Stimulated activated CD8-positive, alpha-beta memory T cell treated with anti-CD3 and anti-CD28 coated beads, Interleukin-15, amount 100 ng/mL, for 1 hour (primary cell): ENCODE measurements around the gene ALDH3B2.
"Not testable (repeated sequence)": the region's sequence is repeated elsewhere in the genome, so short reads cannot be mapped to it uniquely, and the experiment has no call there.

ENCODE experiments used
- DNase-seq: peaks from one replicate; pipeline ENCODE4 v3.0.0-alpha.2; 2020; ENCODE audit warnings: low read depth

Gene ALDH3B2

DNA sequence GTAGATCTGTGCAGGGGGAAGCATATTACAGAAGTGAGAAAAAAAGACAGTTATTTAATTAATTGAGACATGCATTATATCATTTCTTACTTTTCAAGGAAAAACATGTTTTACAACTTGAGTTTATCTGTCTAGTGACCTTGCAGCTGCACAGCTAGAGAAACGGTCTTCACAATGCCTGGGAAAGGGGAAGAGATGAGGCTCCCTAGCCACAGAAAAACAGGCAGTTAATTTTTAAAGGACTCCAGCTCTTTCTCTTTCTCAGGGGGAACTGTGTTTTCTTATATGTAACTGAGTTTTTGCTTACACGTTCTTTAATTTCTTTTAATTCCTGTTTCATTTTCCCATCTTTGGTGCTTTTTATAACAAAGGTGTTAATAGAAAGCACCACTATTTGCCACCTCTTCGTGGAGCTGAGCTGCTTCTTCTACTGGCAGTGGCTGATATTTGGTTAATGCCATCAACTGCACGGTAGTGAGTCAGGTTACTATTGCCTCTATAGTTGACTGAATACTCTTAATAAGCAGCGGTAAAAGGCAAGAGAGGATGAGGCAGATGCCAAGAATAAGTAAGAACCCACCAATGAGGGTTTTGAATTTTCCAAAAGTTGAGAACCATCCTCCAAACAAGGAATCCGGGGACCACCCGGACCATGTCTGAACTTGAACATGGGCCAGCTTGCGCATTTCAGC lies 11.4 kb upstream of the ALDH3B2 start:
- DNase-seq: not testable (repeated sequence)

DNA sequence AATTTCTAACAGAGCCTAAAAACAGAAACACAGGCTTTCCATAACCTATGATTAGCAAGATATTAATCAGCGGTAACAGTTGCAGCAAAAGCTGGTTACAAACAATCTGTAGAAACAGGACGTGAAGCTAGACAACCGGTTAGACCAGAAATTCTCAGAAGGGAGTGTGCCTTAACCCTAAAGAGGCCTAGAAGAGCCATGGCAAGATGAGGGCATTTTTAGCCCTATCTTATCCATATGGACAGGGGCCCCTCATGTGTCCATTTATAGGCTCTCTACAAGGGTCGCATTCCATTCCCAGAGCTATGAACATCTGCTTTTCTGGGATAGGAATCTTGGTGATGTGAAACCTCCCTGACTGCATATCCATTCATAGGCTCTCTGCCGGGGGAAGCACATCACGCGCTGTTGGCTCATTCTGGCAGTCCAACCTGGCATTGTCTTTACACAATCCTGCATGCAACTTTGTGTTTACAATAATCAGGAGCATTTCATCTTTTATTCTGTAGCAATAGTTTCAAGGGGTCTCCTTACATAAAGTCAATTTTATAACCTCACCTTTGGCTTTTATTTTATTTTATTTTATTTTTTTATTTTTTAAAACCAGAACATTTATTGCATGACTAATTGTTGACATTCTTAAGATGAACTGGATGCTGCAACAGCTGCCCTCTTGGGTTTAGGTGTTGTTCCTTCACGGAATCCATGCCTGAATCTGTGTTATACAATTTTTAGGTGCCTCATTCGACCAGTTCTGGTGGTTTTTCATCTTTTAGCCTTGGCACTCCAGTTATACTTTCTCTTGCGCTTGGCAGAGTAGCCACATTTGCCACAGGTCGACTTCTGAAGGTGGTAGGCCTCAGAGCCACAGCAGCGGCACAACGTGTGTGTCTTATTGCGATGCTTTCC lies 8.0 kb upstream of the ALDH3B2 start:
- DNase-seq: not testable (repeated sequence)

DNA sequence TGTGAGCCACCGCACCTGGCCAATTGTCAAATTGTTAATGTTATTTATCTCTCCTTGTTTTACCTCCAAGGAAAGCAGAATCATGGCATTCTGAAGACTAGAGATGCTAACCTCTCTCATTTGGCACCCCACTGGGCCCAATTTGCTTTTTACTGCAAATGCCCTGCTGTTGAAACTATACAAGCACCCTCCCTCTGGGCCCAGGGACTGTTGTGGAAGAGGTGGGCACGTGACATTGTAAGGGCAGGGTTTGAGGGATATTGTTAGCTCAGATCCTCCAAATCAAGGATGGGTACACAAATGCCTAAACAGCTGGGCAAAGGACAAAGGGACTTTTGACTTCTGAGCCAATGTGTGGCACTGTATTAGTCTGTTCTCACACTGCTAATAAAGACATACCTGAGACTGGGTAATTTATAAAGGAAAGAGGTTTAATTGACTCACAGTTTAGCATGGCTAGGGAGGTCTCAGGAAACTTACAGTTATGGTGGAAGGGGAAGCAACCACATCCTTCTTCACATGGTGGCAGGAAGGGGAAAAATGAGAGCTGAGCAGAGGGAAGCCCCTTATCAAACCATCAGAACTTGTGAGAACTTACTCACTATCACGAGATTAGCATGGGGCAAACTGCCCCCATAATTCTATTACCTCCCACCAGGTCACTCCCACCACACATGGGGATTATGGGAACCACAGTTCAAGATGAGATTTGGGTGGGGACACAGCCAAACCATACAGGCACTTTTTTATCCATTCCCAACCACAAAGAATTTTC lies 6.5 kb upstream of the ALDH3B2 start:
- DNase-seq: no peak

DNA sequence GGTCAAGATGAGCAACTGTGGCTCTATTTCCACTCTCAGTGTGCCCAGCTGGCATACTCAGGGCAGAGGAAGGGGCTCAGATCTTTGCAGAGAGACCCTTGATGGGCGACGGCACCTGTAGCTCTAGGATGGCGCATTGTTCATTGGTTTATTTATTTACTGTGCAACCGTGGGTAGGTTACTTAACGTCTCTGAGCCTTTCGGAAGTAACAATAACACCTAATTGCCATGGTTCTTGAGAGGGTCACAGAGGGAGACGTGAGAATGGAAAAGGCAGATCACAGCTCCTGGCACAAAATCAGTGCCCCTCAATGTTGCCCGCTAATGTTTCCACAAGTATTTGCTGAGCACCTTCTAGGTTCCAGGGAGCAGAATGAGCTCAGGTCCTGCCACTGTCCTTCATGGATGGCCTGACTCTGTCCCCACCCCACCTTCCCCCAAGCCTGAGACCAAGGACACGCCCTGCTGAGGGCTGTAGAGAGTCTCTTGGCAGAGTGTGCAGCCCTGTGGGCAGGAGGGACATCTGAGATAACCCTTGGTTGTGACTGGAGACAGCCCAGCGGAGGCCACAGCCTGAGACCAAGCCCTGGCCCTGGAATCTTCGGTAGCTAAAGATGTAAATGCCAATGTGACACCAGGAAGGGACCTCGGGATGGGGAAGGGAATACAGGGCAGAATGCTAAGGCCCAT lies 780 bp upstream of the ALDH3B2 start:
- DNase-seq: no peak

DNA sequence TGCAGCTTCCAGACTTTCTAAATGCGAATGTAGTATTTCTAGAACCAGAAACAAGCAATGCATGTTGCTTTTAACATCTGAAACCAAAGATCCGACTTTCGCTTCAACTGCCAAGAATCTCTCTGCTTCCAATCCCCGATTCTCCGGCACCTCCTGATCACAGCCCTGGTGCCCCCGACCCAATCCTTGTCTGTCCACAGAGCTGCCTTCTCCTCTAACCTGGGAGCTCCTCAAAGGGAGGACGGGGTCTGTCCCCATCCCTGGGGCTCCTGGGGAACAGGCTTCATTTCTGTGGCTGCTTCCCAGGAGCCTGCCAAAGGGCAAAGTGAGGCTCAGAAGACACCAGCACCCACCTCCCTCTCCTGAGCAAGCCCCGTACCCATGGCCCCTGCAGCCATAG lies 521 bp downstream of the ALDH3B2 start:
- no peak for DNase-seq

DNA sequence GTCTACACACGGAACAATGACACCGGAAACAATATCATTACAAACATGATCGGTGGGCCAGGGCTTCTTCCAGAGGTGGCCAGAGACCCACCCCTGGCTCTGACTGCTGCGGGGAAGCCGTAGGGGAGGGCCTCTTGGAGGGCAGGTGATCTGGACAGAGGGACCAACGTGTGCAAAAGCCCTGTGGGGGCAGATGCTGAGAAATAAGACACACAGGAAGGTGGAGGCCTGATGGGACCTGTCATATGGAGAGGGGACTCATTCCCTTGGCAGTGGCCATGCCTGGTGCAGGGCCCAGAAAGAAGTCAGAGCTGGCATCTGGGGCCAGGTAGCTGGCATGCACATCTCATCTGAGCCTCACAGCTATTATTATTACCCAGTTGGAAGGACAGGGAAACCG lies 1.1 kb downstream of the ALDH3B2 start:
- no peak for DNase-seq

DNA sequence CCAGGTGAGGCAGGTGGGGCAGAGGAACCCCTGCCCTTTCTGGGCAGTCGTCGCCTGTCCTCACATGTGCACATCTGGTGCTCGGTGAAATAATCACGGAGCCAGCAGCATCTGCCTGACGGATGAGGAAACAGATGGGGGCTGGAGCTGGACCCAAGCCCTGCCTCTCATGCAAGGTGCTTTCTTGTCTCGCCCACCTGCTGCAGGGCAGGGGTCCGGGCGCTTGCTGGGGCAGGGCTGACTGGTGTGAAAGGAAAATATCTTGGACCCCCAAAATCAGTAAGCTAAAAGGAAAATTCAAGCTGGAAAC lies 3.3 kb downstream of the ALDH3B2 start:
- DNase-seq: no peak

DNA sequence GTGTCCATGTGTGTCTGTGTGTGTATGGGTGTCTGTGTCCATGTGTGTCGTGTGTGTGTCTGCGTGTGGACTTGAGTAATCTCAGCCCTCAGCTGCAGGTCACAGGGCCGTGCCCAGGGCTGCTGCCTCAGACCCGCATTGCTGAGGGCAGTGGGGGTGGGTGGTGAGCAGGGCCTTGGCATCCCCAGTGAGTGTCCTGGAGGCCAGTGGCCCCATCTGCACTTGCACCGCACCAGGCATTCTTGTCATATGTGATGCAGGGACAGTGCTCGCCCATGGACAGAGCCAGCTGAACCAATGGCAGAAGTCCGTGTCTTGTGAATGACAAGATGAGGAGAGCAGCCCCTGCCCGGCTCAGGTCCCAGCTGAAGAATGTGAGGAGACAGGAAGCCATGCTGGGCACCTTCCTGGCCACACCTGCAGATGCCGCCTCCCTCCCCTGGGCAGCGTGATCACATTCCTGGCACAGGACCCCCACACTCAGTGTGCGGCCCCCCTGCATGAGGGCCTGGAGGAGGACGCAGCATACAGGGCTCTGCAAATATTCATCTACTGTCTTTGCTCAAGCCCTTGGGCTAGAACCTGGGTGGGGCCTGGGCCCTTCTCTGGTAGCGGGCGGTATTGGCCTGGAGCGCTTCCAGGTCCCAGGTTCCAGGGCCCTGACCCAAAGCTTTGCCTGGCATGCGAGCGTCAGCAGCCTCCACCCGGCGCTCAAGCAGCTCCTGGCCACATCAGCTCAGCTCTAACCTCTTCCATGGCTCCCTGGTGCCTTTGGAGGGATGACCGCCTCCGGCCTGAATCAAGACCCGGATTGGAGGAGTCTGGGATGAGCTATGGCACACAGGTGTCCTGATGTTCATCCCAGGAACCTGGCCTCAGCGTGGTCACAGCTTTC lies 3.9 kb downstream of the ALDH3B2 start:
- DNase-seq: no peak

DNA sequence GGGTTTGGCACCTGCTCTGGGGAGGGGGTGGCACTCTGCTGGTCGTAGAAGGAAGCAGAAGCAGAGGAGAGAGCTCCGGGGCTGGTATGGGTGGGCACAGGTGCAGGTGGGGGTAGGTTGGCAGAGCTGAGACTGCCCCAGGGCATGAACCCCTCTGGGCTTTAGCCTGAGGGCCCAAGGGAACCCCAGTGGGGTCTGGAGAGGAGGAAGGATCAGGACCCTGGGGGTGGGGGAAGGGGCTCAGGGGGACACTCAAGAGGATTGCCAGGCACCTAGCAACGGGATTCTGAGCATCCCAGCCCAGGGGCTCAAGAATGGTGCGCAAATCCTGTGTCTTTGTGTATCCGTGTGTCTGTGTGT lies 6.3 kb downstream of the ALDH3B2 start:
- DNase-seq: no peak

DNA sequence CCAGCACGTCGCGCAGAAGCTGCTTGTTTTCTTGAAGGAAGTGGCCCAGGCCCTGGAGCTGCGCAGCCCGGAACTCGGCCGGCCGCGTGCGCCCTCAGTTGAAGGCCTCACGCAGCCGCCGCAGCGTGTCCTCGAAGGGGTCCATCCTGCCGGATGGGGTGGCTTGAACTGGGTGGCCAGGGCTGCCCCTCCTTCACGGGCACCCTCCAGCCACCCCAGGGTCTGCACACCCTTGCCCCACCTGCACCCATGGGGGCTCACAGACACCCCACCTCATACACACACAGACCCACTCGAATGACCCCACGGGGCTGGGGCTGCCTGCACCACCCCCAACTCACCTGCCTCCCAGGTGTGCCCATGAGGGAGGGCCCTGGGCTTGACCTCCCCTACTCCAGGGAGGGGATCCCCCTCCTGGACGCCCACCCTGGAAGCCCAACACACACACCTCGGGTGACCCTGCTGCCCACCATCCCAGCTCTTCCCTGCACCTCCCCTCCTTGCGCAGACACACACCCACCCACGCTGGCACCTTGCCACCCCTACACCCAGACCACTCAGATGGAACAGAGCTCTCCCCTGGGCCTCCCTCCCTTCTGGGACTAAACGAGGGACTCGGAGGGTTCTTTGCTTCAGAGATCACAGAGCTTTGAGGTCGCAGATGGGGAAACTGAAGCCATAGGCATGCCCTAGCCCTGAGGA lies 6.8 kb downstream of the ALDH3B2 start:
- DNase-seq: no peak

DNA sequence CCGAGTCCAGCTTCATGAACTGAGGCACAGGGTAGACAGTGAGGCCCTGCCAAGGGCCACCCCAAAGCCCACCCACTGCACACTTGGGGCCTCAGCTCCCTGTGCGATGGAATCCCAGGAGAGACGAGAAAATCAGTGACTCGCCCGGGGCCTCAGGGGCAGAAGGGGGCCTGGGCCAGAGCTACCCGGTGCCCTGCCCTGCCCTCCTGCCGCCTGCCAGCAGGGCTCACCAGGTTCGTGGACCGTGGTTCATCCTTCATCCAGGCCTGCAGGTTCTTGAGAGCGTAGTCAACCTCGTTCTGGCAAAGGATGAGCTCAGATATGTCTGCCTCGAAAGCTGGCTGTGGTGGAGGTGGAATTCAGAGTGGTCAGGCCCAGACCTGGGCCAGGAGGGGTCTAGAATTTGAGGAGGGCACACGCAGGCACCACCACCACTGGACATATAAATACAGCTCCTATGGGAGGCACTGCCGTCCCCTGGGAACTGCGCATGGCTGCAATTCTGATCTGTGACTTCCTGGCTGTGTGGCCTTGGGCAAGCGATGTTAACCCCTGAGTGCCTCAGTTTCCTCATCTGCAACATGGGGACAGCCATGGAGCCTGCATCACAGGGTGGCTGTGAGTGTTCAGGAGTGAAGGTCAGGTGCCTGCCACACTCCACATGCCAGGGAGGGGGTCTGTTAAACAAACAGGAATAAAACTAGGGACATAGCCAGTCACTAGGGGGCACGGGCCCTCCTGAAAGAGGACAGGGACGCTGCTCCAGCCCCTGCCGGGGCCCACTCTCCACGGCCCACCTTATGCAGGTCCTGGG lies 7.5 kb downstream of the ALDH3B2 start:
- DNase-seq: no peak

DNA sequence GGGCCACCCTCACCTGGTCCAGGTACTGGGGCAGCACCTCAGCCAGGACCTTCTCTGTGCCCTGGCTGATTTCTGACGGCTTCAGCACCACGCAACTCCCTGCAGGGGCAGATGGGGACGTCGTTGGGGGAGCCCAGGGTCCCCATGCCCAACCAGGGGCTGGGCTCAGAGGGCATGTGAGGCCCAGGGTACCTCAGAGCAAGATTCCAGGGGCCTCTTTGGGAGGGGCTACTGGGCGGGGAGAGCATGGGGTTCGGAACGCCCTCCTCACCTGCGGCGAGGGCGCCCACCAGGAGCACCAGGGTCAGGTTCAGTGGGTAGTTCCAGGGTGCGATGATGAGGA lies 8.1 kb downstream of the ALDH3B2 start:
- DNase-seq: no peak

DNA sequence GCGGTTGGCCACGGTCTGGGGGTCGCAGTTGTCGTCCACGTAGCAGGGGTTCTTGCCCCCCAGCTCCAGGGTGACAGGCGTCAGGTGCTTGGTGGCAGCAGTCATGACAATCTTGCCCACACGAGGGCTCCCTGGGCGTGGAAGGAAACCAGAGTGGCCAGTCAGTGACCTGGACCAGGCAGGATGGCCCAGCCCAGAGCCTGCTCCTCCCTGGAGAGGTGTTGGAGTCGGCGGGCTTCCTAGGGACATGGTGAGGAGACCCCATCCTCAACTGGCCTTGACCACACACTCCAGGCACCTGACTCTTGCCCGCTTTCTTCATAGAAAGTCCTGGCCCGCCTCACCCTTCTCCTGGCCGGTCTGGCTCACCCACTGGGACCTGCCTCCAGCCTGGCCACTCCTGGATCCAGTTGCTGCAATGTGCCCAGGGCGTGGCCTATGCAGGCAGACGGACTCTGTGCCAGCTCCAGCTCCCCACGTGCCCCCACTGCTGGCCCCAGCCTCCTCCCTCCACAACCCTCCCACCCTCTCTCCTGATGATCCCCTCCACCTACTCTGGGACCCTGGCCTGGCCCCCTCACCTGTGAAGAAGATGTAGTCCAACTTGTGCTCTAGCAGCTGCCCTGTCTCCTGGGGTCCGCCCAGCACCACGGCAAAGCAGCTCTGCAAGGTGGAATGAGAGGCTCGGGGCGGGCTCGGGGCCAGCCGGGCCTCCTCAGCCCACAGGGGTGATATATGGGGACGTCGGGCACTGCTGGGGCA lies 8.7 kb downstream of the ALDH3B2 start:
- no peak for DNase-seq

DNA sequence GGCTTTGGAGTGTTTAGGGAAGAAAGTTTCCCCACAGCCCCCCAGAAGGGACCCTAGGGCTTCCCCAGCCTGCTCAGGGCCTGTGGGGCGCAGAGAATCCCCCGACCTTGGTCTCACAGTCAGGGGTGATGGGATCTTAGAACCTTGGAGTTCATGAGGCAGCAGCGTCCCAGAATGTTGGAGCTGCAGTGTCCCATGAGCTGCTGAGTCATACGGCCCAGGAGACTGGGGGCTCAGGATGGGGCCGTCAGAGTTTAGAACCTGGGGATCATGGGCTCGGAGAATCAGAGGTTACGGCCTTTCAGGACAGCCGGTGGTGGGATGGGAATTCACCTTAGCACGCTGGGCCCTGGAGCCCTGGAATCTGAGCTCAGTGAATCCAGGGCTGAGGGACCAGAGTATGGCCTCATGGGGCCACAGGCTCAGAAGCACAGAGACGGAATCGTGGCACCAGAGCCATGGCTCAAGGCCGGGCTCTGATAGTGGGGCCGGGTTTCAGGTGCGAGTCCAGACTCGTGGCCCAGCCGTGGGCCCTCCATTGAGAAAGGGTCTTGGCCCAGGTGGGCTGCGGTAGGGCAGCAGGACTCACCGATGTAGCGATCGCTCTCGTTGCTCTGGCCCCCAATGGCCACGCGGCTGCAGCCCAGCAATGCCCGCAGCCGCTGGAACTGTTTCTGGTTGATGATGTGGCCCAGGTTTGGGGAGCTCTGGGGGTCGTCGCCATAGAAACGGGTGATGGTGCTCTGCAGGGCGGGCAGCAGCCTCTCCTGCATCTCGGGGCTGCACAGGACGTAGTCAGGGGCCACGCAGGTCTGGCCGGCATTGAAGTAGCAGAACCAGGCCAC lies 9.5 kb downstream of the ALDH3B2 start:
- DNase-seq: no peak

DNA sequence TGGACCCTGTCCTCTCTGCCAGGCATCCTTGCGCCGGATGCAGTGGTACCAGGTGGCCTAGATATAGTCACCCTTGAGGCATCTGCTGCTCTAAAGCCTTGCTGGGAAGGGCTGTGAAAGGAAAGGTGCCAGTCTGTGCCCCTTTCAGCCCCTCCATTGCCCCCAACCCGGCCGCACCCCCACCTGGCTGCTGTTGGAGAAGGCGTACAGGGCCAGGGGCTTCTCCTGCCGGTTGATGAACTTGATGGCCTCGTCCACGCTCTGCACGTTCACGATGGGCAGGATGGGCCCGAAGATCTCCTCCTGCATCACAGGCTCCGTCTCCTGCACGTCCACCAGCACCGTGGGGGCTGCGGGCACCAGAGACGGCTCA lies 10.2 kb downstream of the ALDH3B2 start:
- no peak for DNase-seq

DNA sequence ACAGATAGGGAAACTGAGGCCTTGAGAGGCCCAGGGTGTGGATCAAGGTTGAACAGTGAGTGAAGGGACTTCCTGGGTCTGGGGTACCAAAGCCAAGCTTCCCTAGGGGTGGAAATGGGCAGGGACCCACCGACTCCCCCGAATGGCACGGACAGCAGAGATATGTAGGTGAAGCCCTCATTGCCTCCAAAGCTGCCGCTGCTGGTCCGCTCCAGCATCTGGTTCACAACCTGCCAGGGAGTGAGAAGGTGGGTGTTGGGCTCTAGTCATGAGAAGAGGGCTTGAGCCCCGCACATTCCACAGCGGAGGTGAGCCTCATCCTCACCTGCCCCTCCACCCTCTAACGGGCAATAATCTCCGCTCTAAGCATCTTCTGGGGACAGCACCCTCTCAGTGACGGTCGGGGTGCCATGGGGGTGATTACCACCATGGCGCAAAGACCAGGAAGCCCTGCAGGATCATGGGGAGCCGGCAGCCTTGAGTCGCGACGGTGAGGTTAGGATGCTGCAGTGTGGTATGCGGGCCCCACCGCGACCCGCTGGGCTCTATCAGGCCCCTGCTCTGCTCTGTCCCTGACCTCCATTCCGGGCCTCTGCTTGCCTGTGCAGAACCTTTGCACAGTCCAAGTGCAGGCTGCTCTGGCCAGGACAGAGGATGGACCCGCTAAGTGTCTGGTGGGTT lies 10.8 kb downstream of the ALDH3B2 start:
- no peak for DNase-seq

DNA sequence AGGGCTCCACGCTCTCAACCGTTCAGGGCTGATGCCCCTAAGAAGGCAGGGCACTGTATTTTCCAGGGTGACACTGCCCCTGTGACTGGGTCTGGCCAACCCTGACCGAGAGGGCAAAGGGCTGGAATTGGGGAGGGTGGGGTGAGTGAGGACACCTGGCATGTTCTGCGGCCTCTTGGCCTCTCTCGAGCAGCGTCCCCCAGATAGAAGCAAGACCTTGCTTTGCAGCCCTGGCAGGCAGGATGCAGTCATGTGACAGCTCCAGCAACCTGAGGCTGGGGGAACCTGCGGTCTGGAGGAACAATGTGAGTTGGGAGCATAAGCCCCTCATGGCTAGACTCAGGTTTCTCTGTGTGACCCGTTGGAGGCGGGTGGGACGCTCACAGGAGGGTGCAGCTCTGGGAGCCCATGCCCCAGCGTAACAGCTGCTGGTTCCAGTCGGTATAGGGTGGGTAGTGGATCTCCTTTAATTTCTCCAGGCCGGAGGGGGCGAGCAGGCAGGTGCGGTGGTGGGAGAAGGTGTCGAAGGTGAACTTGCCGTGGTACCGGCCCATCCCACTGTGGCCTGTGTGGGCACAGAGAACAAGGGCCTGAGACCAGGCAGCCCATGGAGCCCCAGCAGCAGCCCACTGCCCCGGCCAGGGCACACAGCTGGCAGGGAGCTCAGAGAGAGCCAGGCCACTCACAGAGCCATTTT lies 11.4 kb downstream of the ALDH3B2 start:
- no peak for DNase-seq
